Subcutaneous adipose tissue (tissue), 4 donors: ENCODE measurements around the gene RAD9A. TPM values are rescaled to one million over a fixed set of nuclear protein-coding genes. Genes with fewer than 3 reads are reported as not detected.

ENCODE experiments used
- total RNA-seq, 4 donors: library from RNA; depleted of rRNA; stranded (reverse); fragments of >200 nt; gene quantifications; one replicate each; pipeline ENCODE4 v1.1.0, GENCODE V29; 2016
- TF ChIP-seq, protein P1 (sequence below): fragments of 450-650 bp; IDR thresholded peaks from one replicate; pipeline ENCODE4 v1.5.1; 2016; ENCODE audit warnings: low read depth, mild to moderate bottlenecking, control low read depth, antibody characterized with exemption, moderate library complexity

The RAD9A gene
- total RNA-seq, result 10 to 100 TPM in 1 of 4 donors, 1 to 10 TPM in 3; 5.2 to 11.7 (median 7.8) TPM

DNA sequence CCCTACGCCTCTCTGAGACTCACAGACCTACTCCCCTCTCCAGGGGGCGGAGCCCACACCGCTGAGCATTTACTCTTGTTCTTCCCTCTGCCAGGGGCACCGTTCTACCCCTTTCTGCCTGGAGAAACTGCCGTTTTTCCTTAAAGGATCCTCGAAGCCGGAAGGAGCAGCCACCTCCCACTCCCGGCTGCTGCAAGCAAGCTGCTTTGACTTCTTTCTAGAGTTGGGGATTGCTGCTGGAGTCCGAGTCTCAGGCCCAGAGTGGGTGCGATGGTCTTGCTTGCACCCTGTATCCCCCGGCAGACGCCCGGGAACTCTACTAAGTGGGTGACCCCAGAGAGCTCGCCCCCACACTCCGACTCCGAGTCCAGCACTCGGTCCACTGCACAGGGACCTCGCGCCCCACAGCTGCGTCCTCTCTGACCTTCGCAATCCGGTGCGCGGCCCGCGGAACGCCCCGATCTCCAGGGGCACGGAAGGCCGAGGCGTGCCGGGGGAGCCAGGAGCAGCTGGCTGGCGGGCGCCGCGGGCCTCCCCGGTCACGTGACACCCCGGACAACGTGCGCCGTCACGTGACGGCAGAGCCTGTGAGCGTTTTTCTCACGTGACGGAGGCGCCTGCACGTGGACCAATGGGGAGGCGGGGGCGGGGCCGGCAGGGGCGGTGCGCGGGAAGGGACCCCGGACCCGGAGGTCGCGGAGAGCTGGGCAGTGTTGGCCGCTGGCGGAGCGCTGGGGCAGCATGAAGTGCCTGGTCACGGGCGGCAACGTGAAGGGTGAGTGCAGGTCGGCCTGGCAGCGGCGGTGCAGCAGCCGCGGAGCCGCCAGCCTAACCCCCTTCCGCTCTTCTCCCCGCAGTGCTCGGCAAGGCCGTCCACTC is at the start of gene RAD9A:
RAD9A (plus strand) TSS at position 683 of the 879 bp plus-strand sequence; CDS start at position 742, 59 bp downstream.
- TF ChIP-seq, protein P1, sequence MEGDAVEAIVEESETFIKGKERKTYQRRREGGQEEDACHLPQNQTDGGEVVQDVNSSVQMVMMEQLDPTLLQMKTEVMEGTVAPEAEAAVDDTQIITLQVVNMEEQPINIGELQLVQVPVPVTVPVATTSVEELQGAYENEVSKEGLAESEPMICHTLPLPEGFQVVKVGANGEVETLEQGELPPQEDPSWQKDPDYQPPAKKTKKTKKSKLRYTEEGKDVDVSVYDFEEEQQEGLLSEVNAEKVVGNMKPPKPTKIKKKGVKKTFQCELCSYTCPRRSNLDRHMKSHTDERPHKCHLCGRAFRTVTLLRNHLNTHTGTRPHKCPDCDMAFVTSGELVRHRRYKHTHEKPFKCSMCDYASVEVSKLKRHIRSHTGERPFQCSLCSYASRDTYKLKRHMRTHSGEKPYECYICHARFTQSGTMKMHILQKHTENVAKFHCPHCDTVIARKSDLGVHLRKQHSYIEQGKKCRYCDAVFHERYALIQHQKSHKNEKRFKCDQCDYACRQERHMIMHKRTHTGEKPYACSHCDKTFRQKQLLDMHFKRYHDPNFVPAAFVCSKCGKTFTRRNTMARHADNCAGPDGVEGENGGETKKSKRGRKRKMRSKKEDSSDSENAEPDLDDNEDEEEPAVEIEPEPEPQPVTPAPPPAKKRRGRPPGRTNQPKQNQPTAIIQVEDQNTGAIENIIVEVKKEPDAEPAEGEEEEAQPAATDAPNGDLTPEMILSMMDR, result no peak

DNA sequence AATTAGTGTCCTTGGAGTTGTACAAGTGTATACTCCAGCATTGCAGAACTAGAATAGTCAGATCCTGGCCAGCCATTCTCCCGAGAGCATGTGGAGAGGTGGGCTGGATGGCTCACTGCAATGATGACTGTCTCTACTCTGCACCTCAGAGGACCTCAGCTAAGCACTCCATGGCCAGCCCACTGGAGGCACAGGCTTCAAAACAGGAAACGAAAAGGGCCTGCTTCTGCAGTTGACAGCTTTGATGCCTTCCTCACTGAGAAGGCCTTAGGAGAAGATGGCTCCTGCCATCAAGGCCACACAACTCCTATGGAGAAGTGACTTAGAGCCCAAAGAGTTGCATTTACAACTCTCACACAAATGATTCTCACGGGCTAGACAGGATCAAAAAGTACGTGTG is 47.5 kb upstream of the RAD9A start:
- TF ChIP-seq, protein P1, result no peak

DNA sequence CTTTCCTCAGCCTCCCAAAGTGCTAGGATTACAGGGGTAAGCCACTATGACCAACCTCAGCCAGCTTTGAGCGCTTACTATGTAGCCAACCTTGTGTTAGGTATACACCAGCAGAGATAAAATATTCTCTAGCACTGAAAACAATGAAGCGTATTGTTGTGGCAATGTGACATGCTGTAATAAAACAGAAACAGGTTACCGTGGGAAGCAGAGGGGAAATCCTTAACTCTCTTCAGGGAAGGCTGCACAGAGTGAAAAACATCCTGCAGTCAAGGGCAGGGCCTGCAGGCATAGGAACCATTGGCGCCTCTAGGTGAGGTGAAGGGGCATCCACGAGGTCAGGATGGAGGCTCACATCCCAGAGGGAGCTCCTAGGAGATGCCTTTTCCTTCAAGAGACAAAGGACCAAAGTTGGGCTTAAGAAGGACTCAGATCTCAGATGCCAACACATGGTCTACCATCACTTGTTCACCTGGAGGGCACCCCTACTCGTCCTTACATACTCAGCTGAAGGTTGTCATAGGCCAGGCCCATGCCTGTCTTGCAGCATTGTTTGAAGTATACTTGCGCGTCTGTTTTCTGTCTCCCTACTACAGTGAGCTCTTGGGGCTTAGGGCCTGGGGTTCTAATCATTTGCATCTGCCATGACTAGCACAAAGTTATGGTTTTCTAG is 46.4 kb upstream of the RAD9A start:
- TF ChIP-seq, protein P1, result no peak

DNA sequence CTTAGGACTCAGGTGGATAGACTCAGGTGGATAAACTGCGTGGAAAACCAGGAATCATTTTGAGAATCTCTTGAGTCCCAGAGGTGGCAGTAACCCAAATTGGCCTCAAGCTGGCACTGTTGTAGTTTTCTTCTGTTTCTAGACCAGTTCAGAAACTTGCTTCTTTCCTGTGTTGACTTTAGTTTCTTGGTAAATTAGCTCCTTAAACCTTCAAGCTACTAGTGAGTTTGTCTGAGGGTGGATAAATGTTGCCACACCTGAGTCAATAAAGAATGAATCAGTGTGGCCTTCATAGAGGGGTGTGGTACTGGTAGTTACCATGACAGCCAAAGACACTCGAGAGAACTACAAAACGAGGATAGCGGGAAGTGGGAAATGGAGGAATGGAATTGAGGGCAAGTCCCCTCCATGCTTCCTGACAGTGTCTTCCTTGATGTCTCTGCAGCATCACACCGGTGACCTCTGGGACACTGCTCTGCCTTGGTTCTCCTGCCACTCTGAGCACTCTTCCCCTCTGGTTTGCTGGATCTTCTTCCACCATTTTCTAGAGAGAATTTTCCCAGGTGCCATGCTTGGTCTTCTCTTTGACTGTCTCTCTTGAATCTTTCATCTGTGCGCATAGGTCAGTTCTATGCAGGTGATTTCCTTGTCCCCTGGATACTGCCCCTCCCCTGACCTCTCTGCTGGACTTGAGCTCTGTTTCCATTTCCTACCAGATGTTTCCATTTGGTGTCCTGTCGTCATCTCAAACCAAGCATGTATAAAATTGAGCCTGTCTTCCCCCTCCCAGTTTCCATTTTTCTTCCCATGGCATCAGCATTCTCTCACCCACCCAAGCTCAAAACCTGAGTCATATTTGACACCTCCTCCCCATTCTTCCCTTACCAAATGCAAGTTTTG is 45.6 kb upstream of the RAD9A start:
- TF ChIP-seq, protein P1, result no peak

DNA sequence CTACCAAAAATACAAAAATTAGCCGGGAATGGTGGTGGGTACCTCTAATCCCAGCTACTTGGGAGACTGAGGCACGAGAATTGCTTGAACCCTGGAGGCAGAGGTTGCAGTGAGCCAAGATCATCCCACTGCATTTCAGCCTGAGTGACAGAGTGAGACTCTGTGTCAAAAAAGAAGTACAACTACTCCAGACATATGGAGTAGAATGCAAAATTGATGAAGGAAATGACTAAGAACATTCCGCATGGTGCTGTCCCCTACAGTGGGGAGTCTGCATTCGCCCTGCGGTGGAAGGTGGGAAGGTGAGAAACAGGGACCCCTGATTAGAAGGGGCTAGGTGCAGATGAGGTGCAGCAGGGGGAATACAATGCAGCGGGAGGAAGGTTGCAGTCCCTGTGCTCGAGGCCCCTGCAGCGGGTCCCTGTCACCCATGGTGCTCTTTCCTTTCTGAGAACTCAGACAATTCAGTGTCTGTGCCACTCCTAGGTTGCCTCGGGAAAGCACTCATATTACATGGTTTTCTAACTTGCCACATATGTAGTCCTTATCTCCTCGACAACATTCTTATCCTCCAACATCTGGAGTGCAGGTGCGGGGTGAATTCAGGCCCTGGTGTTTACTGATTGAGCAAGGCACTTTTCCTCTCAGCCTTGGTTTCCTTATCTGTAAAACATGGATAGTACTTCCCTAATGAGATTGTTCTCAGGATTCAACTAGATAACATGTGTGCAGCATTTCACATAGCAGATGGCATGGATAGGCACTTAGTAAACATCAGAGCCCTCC is 43.6 kb upstream of the RAD9A start:
- TF ChIP-seq, protein P1, result no peak

DNA sequence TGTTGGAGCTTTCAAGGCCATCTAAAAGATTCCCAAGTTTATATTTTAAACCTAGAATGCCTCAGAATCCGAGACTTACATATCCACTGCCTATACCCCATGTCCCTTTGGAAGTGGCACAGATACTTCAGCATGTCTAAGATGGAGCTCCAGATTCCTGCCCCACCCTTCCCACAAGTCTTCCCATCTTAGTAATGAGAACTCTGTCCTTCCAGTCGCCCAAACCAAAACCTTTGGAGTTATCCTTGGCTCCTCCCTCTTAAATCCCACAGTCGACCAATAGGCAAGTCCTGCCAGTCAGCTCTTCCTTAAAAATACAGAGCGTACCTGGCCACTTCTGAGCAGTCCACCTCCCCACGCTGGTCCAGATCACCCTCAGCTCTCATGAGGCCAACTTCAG is 42.8 kb upstream of the RAD9A start:
- TF ChIP-seq, protein P1, result no peak
